NCI-H748 (cell line): ENCODE measurements around the gene GNAO1.

Experiments used
- DNase-seq: peaks from one replicate; lab custom pipeline; 2025; ENCODE audit not compliant: unreplicated experiment; lab: John Stamatoyannopoulos, UW

GNAO1 gene

GRCh38 chr16:56197192-56197992 is 6.1 kb downstream of the GNAO1 start:
- no peak for DNase-seq

GRCh38 chr16:56198006-56198754 is 6.9 kb downstream of the GNAO1 start:
- no peak for DNase-seq

- DNase-seq, result no peak
Observed at GRCh38 chr16:56198755-56199114, 7.4 kb downstream of the GNAO1 start.

- DNase-seq, result no peak
Observed at GRCh38 chr16:56199164-56199563, 7.9 kb downstream of the GNAO1 start.

GRCh38 chr16:56201030-56201429 is 9.7 kb downstream of the GNAO1 start:
- DNase-seq, result no peak

- no peak for DNase-seq
Observed at GRCh38 chr16:56202036-56202435, 10.7 kb downstream of the GNAO1 start.

- peak; percentile 16 for DNase-seq
Observed at GRCh38 chr16:56203052-56203451, 11.8 kb downstream of the GNAO1 start.

GRCh38 chr16:56204816-56205215 is 13.5 kb downstream of the GNAO1 start:
- no peak for DNase-seq

- DNase-seq, result no peak
Observed at GRCh38 chr16:56206951-56207350, 15.7 kb downstream of the GNAO1 start.

GRCh38 chr16:56207421-56207820 is 16.1 kb downstream of the GNAO1 start:
- peak; percentile 42 for DNase-seq

- no peak for DNase-seq
Observed at GRCh38 chr16:56211435-56211981, 20.2 kb downstream of the GNAO1 start.

GRCh38 chr16:56212144-56212543 is 20.9 kb downstream of the GNAO1 start:
- DNase-seq, result no peak

- no peak for DNase-seq
Observed at GRCh38 chr16:56221995-56222394, 30.7 kb downstream of the GNAO1 start.

GRCh38 chr16:56222474-56222997 is 31.2 kb downstream of the GNAO1 start:
- no peak for DNase-seq

GRCh38 chr16:56225017-56225742 is 33.9 kb downstream of the GNAO1 start:
- DNase-seq, result no peak

GRCh38 chr16:56226187-56226586 is 34.9 kb downstream of the GNAO1 start:
- DNase-seq, result no peak

- no peak for DNase-seq
Observed at GRCh38 chr16:56226845-56227525, 35.7 kb downstream of the GNAO1 start.

GRCh38 chr16:56227936-56228335 is 36.6 kb downstream of the GNAO1 start:
- DNase-seq, result no peak

- DNase-seq, result no peak
Observed at GRCh38 chr16:56228476-56228875, 37.2 kb downstream of the GNAO1 start.

GRCh38 chr16:56233795-56234566 is 42.7 kb downstream of the GNAO1 start:
- DNase-seq, result no peak
